ENCODE measurements around the gene SEMA5B. TPM values are rescaled to one million over a fixed set of nuclear protein-coding genes. Genes with fewer than 3 reads are reported as not detected.

Gene SEMA5B
- total RNA-seq, 1 experiment from 2014 or later: 0.04 TPM

DNA sequence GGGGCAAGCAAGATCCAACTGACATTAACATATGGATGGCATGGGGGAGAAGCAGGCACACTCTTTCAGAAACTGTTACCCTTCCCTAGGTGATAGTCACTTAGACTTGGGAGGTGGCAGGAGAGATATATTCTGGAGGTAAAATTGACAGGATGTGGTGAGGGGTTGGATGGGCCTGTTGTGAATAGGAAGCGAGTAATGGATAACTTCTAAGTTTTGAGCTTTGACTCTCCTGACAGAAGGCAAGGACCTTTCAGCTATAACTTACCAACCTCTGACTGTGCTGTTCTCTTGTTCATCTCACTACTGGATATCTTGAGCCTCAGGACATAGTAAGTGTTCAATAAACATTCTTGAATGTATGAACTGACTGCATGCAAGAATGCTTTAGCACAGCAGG lies 37.4 kb upstream of the SEMA5B start:
- Histone ChIP-seq H3K27ac (ENCODE audit: low read length) (no peak overlapping the region), H3K36me3 (ENCODE audit: low read depth, low read length) (no peaks in the 10 kb centered on the region), H3K9ac (ENCODE audit: low read length) (no peak overlapping the region), H4K20me1 (ENCODE audit: low read length) (peaks cover 12% of the 10 kb centered on the region), H3K9me2 (replicated peaks; ENCODE audit: low read length) (no peaks in the 10 kb centered on the region), H2AFZ (ENCODE audit: low read length) (no peak overlapping the region), H3F3A (ENCODE audit: low read length, unreplicated experiment) (no peaks in the 10 kb centered on the region), H3K4me2 (ENCODE audit: low read length) (no peak overlapping the region), H3K4me1 (ENCODE audit: insufficient read depth, low read length) (peaks cover 15% of the 10 kb centered on the region), H3K79me2 (ENCODE audit: low read length) (peaks cover 29% of the 10 kb centered on the region), H3K4me3 (ENCODE audit: low read length) (no peak overlapping the region), H3K9me3 (ENCODE audit: low read length) (no peaks in the 10 kb centered on the region), H3K27me3 (ENCODE audit: low read length) (peaks cover 9% of the 10 kb centered on the region)
- ChIA-PET POLR2A (ENCODE audit: unreplicated experiment) (no interaction called here), CTCF (no interaction called here)
- intact Hi-C loops (cut with micrococcal nuclease): loop anchor here (5.0 kb wide), 1 partner anchor 137 kb away; the partner anchor contains the start of gene SEC22A
- no peak for DNase-seq
- TF ChIP-seq, protein P1, sequence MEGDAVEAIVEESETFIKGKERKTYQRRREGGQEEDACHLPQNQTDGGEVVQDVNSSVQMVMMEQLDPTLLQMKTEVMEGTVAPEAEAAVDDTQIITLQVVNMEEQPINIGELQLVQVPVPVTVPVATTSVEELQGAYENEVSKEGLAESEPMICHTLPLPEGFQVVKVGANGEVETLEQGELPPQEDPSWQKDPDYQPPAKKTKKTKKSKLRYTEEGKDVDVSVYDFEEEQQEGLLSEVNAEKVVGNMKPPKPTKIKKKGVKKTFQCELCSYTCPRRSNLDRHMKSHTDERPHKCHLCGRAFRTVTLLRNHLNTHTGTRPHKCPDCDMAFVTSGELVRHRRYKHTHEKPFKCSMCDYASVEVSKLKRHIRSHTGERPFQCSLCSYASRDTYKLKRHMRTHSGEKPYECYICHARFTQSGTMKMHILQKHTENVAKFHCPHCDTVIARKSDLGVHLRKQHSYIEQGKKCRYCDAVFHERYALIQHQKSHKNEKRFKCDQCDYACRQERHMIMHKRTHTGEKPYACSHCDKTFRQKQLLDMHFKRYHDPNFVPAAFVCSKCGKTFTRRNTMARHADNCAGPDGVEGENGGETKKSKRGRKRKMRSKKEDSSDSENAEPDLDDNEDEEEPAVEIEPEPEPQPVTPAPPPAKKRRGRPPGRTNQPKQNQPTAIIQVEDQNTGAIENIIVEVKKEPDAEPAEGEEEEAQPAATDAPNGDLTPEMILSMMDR (conservative IDR thresholded peaks at IDR 0.05; ENCODE audit: low read depth, low read length): no peak
- no peak for TF ChIP-seq EZH2 (IDR thresholded peaks at IDR 0.05; ENCODE audit: low read length, unreplicated experiment)
- TF ChIP-seq EZH2phosphoT487 (IDR thresholded peaks at IDR 0.05; ENCODE audit: borderline replicate concordance, low read length): no peak
- BruUV-seq (replicated peaks): no TSS peak
- no peak for ATAC-seq

DNA sequence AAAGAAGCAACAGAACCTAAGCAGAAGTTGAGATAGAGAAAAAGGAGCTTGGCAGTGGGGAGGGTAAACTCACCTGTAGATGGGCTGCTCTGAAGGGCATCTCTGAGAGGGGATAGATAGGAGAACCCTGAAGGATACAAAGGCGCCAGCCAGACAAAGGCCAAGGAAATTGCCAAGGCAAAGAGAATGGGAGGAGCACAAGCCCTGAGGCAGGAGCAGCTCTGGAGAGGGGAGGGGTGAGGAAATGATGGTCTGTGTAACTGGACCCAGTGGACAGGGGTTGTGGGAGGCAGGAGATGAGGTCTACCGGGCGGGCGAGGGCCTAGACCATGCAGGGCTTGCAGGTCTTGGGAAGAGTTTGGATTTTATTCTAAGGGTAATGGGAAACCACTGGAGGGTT lies 36.9 kb upstream of the SEMA5B start:
- no peaks in the 10 kb centered on the region for H3K36me3 ChIP-seq (ENCODE audit: low read depth, low read length)
- no peak overlapping the region for H3K27ac ChIP-seq (ENCODE audit: low read length)
- no peak overlapping the region for H3K9ac ChIP-seq (ENCODE audit: low read length)
- peaks cover 11% of the 10 kb centered on the region for H4K20me1 ChIP-seq (ENCODE audit: low read length)
- peaks cover 9% of the 10 kb centered on the region for H3K27me3 ChIP-seq (ENCODE audit: low read length)
- CTCF ChIA-PET: no interaction called here
- no peak overlapping the region for H3K4me2 ChIP-seq (ENCODE audit: low read length)
- no peaks in the 10 kb centered on the region for H3K9me3 ChIP-seq (ENCODE audit: low read length)
- ATAC-seq: no peak
- POLR2A ChIA-PET (ENCODE audit: unreplicated experiment): no interaction called here
- TF ChIP-seq, protein P1 (conservative IDR thresholded peaks at IDR 0.05; ENCODE audit: low read depth, low read length): no peak
- TF ChIP-seq EZH2phosphoT487 (IDR thresholded peaks at IDR 0.05; ENCODE audit: borderline replicate concordance, low read length): no peak
- TF ChIP-seq EZH2 (IDR thresholded peaks at IDR 0.05; ENCODE audit: low read length, unreplicated experiment): no peak
- no peak overlapping the region for H3K4me3 ChIP-seq (ENCODE audit: low read length)
- H3K9me2 ChIP-seq (replicated peaks; ENCODE audit: low read length): no peaks in the 10 kb centered on the region
- intact Hi-C loops (cut with micrococcal nuclease): no loop called here
- H3F3A ChIP-seq (ENCODE audit: low read length, unreplicated experiment): no peaks in the 10 kb centered on the region
- no TSS peak for BruUV-seq (replicated peaks)
- DNase-seq: no peak
- no peak overlapping the region for H2AFZ ChIP-seq (ENCODE audit: low read length)
- H3K79me2 ChIP-seq (ENCODE audit: low read length): peaks cover 25% of the 10 kb centered on the region
- H3K4me1 ChIP-seq (ENCODE audit: insufficient read depth, low read length): peaks cover 15% of the 10 kb centered on the region

DNA sequence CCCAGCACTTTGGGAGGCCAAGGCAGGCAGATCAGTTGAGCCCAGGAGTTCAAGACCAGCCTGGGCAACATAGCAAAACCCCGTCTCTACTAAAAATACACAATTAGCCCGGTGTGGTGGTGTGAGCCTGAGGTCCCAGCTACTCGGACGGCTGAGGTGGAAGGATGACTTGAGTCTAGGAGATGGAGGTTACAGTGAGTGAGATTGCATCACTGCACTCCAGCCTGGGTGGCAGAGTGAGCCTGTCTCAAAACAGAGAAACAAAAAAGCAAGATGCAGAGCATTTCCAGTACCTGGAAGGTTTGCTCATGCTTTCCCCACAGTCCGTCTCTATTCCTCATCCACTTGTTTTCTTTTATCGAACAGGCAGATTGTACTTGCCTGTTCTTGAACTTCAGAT lies 35.5 kb upstream of the SEMA5B start:
- Histone ChIP-seq H3K9me3 (ENCODE audit: low read length) (no peaks in the 10 kb centered on the region), H3K4me3 (ENCODE audit: low read length) (no peak overlapping the region), H3K27ac (ENCODE audit: low read length) (no peak overlapping the region), H3F3A (ENCODE audit: low read length, unreplicated experiment) (no peaks in the 10 kb centered on the region), H2AFZ (ENCODE audit: low read length) (no peak overlapping the region), H3K36me3 (ENCODE audit: low read depth, low read length) (no peaks in the 10 kb centered on the region), H3K9me2 (replicated peaks; ENCODE audit: low read length) (no peaks in the 10 kb centered on the region), H3K4me1 (ENCODE audit: insufficient read depth, low read length) (peaks cover 1% of the 10 kb centered on the region; the same call in 1 of the 2 replicates), H3K9ac (ENCODE audit: low read length) (no peak overlapping the region), H4K20me1 (ENCODE audit: low read length) (no peaks in the 10 kb centered on the region), H3K27me3 (ENCODE audit: low read length) (peaks cover 9% of the 10 kb centered on the region), H3K4me2 (ENCODE audit: low read length) (no peak overlapping the region), H3K79me2 (ENCODE audit: low read length) (peaks cover 11% of the 10 kb centered on the region)
- intact Hi-C loops (cut with micrococcal nuclease): no loop called here
- ChIA-PET CTCF (no interaction called here), POLR2A (ENCODE audit: unreplicated experiment) (no interaction called here)
- DNase-seq (no peak), ATAC-seq (no peak)
- TF ChIP-seq EZH2phosphoT487 (IDR thresholded peaks at IDR 0.05; ENCODE audit: borderline replicate concordance, low read length): no peak
- BruUV-seq (replicated peaks): no TSS peak

Data from PC-3 (cell line).